NCI-H226 (cell line): ENCODE data around the gene GBF1.

Experiments
- DNase-seq: peaks from one replicate; pipeline ENCODE4 v3.0.0-alpha.2; 2015

GBF1 gene

GRCh38 chr10:102397222-102398171 lies 152.2 kb downstream of the GBF1 start:
- no peak for DNase-seq

GRCh38 chr10:102398172-102399020 lies 153.1 kb downstream of the GBF1 start:
- no peak for DNase-seq

GRCh38 chr10:102399217-102400021 lies 154.1 kb downstream of the GBF1 start:
- DNase-seq: peak; percentile 82

GRCh38 chr10:102400076-102400475 lies 154.7 kb downstream of the GBF1 start:
- no peak for DNase-seq

- no peak for DNase-seq
Measured at GRCh38 chr10:102400598-102401341, 155.4 kb downstream of the GBF1 start.

- DNase-seq: no peak
Measured at GRCh38 chr10:102401342-102401654, 156.0 kb downstream of the GBF1 start.

- DNase-seq: peak; percentile 95
Measured at GRCh38 chr10:102401735-102402511, 156.6 kb downstream of the GBF1 start.

- no peak for DNase-seq
Measured at GRCh38 chr10:102402512-102402896, 157.2 kb downstream of the GBF1 start.

- DNase-seq: no peak
Measured at GRCh38 chr10:102403115-102403514, 157.8 kb downstream of the GBF1 start.

GRCh38 chr10:102404361-102405107 lies 159.2 kb downstream of the GBF1 start:
- DNase-seq: no peak

- no peak for DNase-seq
Measured at GRCh38 chr10:102405108-102405571, 159.8 kb downstream of the GBF1 start.

- DNase-seq: no peak
Measured at GRCh38 chr10:102405632-102406031, 160.3 kb downstream of the GBF1 start.

- no peak for DNase-seq
Measured at GRCh38 chr10:102406815-102407214, 161.5 kb downstream of the GBF1 start.

GRCh38 chr10:102407425-102408130 lies 162.2 kb downstream of the GBF1 start:
- no peak for DNase-seq

GRCh38 chr10:102408131-102408727 lies 162.9 kb downstream of the GBF1 start:
- no peak for DNase-seq

GRCh38 chr10:102408728-102409603 lies 163.6 kb downstream of the GBF1 start:
- DNase-seq: no peak

GRCh38 chr10:102409604-102410428 lies 164.5 kb downstream of the GBF1 start:
- no peak for DNase-seq
